ENCODE results near the gene PRXL2A. TPM values are rescaled to one million over a fixed set of nuclear protein-coding genes. Genes with fewer than 3 reads are reported as not detected.
"Not testable (repeated sequence)": the region's sequence is repeated elsewhere in the genome, so short reads cannot be mapped to it uniquely, and the experiment has no call there.

The PRXL2A gene
- total RNA-seq, 2 experiments from 2014 or later = 12.1 to 14.0 TPM

GRCh38 chr10:80465451-80465835 lies 57.1 kb downstream of the PRXL2A start:
- ChIA-PET POLR2A (no interaction called here), CTCF (interaction anchor here (0.8 to 1.2 kb wide), 3 partner anchors 22 to 40 kb away, joined by 3 to 11 read pairs (median 3); no protein-coding TSS in a partner anchor)

GRCh38 chr10:80465839-80466590 lies 57.7 kb downstream of the PRXL2A start:
- POLR2A ChIA-PET = no interaction called here
- CTCF ChIA-PET = interaction anchor here (0.8 to 6.5 kb wide), 7 partner anchors 9 to 40 kb away, joined by 3 to 36 read pairs (median 5); no protein-coding TSS in a partner anchor

- ChIA-PET POLR2A (no interaction called here), CTCF (interaction anchor here (1.1 to 6.5 kb wide), 5 partner anchors 10 to 39 kb away, joined by 3 to 36 read pairs (median 6); no protein-coding TSS in a partner anchor)
These were observed 58.5 kb downstream of the PRXL2A start for GRCh38 chr10:80466724-80467326.

- POLR2A ChIA-PET = no interaction called here
These were observed 59.7 kb downstream of the PRXL2A start for GRCh38 chr10:80468002-80468401.

GRCh38 chr10:80468806-80469421 lies 60.6 kb downstream of the PRXL2A start:
- CTCF ChIA-PET = interaction anchor here (2.6 to 6.5 kb wide), 4 partner anchors 12 to 37 kb away, joined by 6 to 36 read pairs (median 20); no protein-coding TSS in a partner anchor
- POLR2A ChIA-PET = no interaction called here

More at GRCh38 chr10:80468002-80468401, 59.7 kb downstream of the PRXL2A start:
- CTCF ChIA-PET = interaction anchor here (2.6 to 6.5 kb wide), 3 partner anchors 11 to 38 kb away, joined by 6 to 36 read pairs (median 18); no protein-coding TSS in a partner anchor

GRCh38 chr10:80470266-80470665 lies 61.9 kb downstream of the PRXL2A start:
- CTCF ChIA-PET = interaction anchor here (1.3 to 6.5 kb wide), 4 partner anchors 13 to 35 kb away, joined by 3 to 36 read pairs (median 22); no protein-coding TSS in a partner anchor
- POLR2A ChIA-PET = no interaction called here

GRCh38 chr10:80471001-80471400 lies 62.6 kb downstream of the PRXL2A start:
- POLR2A ChIA-PET = interaction anchor here (1.0 to 1.2 kb wide), 3 partner anchors 12 to 28 kb away, joined by 3 to 7 read pairs (median 3); no protein-coding TSS in a partner anchor
- CTCF ChIA-PET = interaction anchor here (1.2 to 6.5 kb wide), 4 partner anchors 14 to 34 kb away, joined by 4 to 36 read pairs (median 22); no protein-coding TSS in a partner anchor

- ChIA-PET POLR2A (interaction anchor here (0.6 to 1.5 kb wide), 8 partner anchors 8 to 89 kb away, joined by 3 to 7 read pairs (median 3); no protein-coding TSS in a partner anchor), CTCF (interaction anchor here (1.1 to 6.5 kb wide), 5 partner anchors 8 to 33 kb away, joined by 4 to 36 read pairs (median 20); no protein-coding TSS in a partner anchor)
These were observed 63.4 kb downstream of the PRXL2A start for GRCh38 chr10:80471715-80472233.

- POLR2A ChIA-PET = interaction anchor here (0.6 to 1.5 kb wide), 8 partner anchors 9 to 90 kb away, joined by 3 to 7 read pairs (median 3); no protein-coding TSS in a partner anchor
- CTCF ChIA-PET = interaction anchor here (1.1 to 6.5 kb wide), 5 partner anchors 9 to 33 kb away, joined by 4 to 36 read pairs (median 20); no protein-coding TSS in a partner anchor
These were observed 64.1 kb downstream of the PRXL2A start for GRCh38 chr10:80472234-80473095.

GRCh38 chr10:80473096-80473657 lies 64.8 kb downstream of the PRXL2A start:
- CTCF ChIA-PET = interaction anchor here (1.2 to 5.1 kb wide), 3 partner anchors 13 to 32 kb away, joined by 4 to 23 read pairs (median 20); no protein-coding TSS in a partner anchor
- POLR2A ChIA-PET = interaction anchor here (0.8 to 1.5 kb wide), 2 partner anchors 9 to 24 kb away, joined by 3 read pairs; no protein-coding TSS in a partner anchor

GRCh38 chr10:80473692-80474596 lies 65.6 kb downstream of the PRXL2A start:
- ChIA-PET POLR2A (interaction anchor here (0.6 kb wide), 3 partner anchors 9 to 153 kb away, joined by 3 to 4 read pairs (median 3); no protein-coding TSS in a partner anchor), CTCF (interaction anchor here (1.2 to 5.1 kb wide), 2 partner anchors 19 to 31 kb away, joined by 4 to 23 read pairs; no protein-coding TSS in a partner anchor)

- CTCF ChIA-PET = no interaction called here
- POLR2A ChIA-PET = interaction anchor here (0.6 kb wide), 1 partner anchor 26 kb away, joined by 4 read pairs; no protein-coding TSS in a partner anchor
These were observed 66.2 kb downstream of the PRXL2A start for GRCh38 chr10:80474597-80474910.

- CTCF ChIA-PET = interaction anchor here (2.0 kb wide), 1 partner anchor 30 kb away, joined by 7 read pairs; no protein-coding TSS in a partner anchor
These were observed 66.6 kb downstream of the PRXL2A start for GRCh38 chr10:80474941-80475340.

GRCh38 chr10:80475641-80476040 lies 67.3 kb downstream of the PRXL2A start:
- CTCF ChIA-PET = interaction anchor here (0.6 to 2.0 kb wide), 2 partner anchors 30 to 36 kb away, joined by 3 to 7 read pairs; no protein-coding TSS in a partner anchor
- POLR2A ChIA-PET = not testable (repeated sequence)

More at GRCh38 chr10:80474941-80475340, 66.6 kb downstream of the PRXL2A start:
- POLR2A ChIA-PET = no interaction called here

- ChIA-PET CTCF (interaction anchor here (0.7 to 2.0 kb wide), 3 partner anchors 12 to 32 kb away, joined by 4 to 7 read pairs (median 4); no protein-coding TSS in a partner anchor), POLR2A (no interaction called here)
These were observed 68.3 kb downstream of the PRXL2A start for GRCh38 chr10:80476685-80477084.

GRCh38 chr10:80477813-80478212 lies 69.5 kb downstream of the PRXL2A start:
- ChIA-PET CTCF (interaction anchor here (0.9 to 1.1 kb wide), 2 partner anchors 11 to 59 kb away, joined by 3 read pairs; no protein-coding TSS in a partner anchor), POLR2A (no interaction called here)
